ENCODE measurements around the gene SLC9A9. TPM values are rescaled to one million over a fixed set of nuclear protein-coding genes. Genes with fewer than 3 reads are reported as not detected.
"Not testable (repeated sequence)": the region's sequence is repeated elsewhere in the genome, so short reads cannot be mapped to it uniquely, and the experiment has no call there.

The SLC9A9 gene
- total and polyA plus RNA-seq, 4 donors, result 3.3 to 15.0 (median 6.1) TPM

DNA sequence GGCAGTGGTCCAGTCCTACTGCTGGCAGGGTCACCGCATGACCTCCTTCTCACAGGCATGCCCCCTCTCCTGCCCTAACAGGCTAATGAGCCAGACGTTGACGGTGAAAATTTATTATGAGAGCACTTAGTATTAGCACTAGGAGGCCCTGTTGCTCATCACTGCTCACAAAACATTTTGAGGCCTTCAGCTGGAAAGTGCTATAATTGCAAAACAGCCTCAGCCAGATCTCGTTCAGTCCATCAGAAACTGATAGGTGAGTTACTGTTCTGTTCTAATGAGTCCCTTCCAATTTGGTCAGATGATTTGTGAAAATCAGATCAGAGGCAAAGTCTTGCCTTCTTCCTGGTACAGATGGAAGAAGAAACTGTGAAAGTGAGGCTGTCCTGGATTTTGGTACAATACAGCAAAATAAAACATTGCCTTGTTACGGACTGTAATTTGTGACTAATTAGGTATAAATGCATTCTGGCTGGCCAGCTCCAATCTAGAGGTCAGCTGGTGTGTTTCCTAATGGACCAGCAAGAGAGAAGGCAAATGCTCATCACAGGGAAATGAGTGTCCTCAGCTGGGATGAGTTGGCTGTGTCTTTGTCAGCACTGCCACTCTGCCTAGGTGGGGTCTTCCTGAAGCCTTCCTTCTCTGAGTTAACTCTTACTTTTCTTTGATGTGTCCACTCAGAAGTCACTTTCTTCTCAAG lies 411.9 kb downstream of the SLC9A9 start:
- H3K27ac ChIP-seq (ENCODE audit: low read depth in 1 of 2, low read length in 2 of 2), result no peak overlapping the region

DNA sequence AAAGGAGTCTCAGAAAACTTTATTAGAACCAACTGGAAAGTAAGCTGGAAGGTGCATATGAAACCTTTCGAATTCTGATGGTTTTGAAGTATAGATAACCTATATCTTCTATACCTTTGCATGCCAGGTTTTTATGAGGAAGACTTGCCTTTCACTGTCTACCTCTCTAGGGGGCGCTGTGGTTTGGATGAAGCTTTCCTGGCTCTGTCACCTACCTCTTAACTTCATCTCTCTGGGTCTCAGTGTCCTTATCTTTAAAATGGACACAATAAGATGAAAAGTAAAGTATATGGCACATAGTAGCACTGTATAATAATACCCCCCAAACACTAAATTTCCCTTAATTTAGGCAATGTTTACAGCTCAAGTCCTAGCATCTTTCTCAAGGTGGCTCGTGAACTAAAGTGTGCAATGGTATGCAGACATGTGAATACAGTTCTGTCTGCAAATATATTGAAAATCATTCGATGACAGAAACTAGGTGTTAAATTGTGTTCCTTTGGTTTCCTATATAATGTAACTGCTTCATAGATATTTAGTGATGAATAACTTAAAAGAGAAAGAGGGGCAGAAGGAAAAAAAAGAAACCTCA lies 414.4 kb downstream of the SLC9A9 start:
- H3K36me3 ChIP-seq (ENCODE audit: control insufficient read depth in 4 of 4, insufficient read depth in 3 of 4, low read depth in 1 of 4, low read length in 3 of 4), result no peaks in the 10 kb centered on the region
- H3K9me3 ChIP-seq (ENCODE audit: control insufficient read depth in 4 of 4, low read length in 3 of 4), result no peaks in the 10 kb centered on the region
- 68% methylated on average over 4 of the region's 4 CpGs for WGBS
- TF ChIP-seq, protein P1, sequence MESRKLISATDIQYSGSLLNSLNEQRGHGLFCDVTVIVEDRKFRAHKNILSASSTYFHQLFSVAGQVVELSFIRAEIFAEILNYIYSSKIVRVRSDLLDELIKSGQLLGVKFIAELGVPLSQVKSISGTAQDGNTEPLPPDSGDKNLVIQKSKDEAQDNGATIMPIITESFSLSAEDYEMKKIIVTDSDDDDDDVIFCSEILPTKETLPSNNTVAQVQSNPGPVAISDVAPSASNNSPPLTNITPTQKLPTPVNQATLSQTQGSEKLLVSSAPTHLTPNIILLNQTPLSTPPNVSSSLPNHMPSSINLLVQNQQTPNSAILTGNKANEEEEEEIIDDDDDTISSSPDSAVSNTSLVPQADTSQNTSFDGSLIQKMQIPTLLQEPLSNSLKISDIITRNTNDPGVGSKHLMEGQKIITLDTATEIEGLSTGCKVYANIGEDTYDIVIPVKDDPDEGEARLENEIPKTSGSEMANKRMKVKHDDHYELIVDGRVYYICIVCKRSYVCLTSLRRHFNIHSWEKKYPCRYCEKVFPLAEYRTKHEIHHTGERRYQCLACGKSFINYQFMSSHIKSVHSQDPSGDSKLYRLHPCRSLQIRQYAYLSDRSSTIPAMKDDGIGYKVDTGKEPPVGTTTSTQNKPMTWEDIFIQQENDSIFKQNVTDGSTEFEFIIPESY (IDR thresholded peaks at IDR 0.05), result no peak
- TF ChIP-seq HNF4A (conservative IDR thresholded peaks at IDR 0.05) (no peak), RAD21 (IDR thresholded peaks at IDR 0.05) (peak in 1 of 2 donors; percentile 36), FOXA1 (IDR thresholded peaks at IDR 0.05) (no peak)
- TF ChIP-seq, protein P2, sequence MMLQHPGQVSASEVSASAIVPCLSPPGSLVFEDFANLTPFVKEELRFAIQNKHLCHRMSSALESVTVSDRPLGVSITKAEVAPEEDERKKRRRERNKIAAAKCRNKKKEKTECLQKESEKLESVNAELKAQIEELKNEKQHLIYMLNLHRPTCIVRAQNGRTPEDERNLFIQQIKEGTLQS (IDR thresholded peaks at IDR 0.05), result no peak
- no peak overlapping the region for H3K27ac ChIP-seq (ENCODE audit: low read depth in 1 of 2, low read length in 2 of 2)
- no peaks in the 10 kb centered on the region for H3K27me3 ChIP-seq (ENCODE audit: control insufficient read depth in 4 of 4, insufficient read depth in 4 of 4, low read length in 3 of 4)
- H3K4me3 ChIP-seq (ENCODE audit: low read depth in 1 of 3, low read length in 3 of 3), result no peak overlapping the region
- no peak for DNase-seq (ENCODE audit: low spot score)
- H3K4me1 ChIP-seq (ENCODE audit: control insufficient read depth in 4 of 4, insufficient read depth in 4 of 4, low read length in 3 of 4), result no peaks in the 10 kb centered on the region
- no peak overlapping the region for H3K9ac ChIP-seq (ENCODE audit: low read depth in 1 of 2, low read length in 2 of 2)

More for the DNA sequence above, 411.9 kb downstream of the SLC9A9 start:
- Histone ChIP-seq H3K36me3 (ENCODE audit: control insufficient read depth in 4 of 4, insufficient read depth in 3 of 4, low read depth in 1 of 4, low read length in 3 of 4) (no peaks in the 10 kb centered on the region), H3K4me3 (ENCODE audit: low read depth in 1 of 3, low read length in 3 of 3) (no peak overlapping the region), H3K9ac (ENCODE audit: low read depth in 1 of 2, low read length in 2 of 2) (no peak overlapping the region), H3K27me3 (ENCODE audit: control insufficient read depth in 4 of 4, insufficient read depth in 4 of 4, low read length in 3 of 4) (no peaks in the 10 kb centered on the region), H3K4me1 (ENCODE audit: control insufficient read depth in 4 of 4, insufficient read depth in 4 of 4, low read length in 3 of 4) (no peaks in the 10 kb centered on the region), H3K9me3 (ENCODE audit: control insufficient read depth in 4 of 4, low read length in 3 of 4) (no peaks in the 10 kb centered on the region)
- 93% methylated on average over 5 of the region's 5 CpGs for WGBS
- TF ChIP-seq, protein P1 (IDR thresholded peaks at IDR 0.05), result no peak
- TF ChIP-seq RAD21 (IDR thresholded peaks at IDR 0.05) (no peak), HNF4A (conservative IDR thresholded peaks at IDR 0.05) (no peak), EGR1 (IDR thresholded peaks at IDR 0.05; ENCODE audit: low read depth in 2 of 2) (no peak), RXRA (IDR thresholded peaks at IDR 0.05) (no peak), TAF1 (conservative IDR thresholded peaks at IDR 0.05) (no peak), FOXA1 (IDR thresholded peaks at IDR 0.05) (no peak)
- DNase-seq (ENCODE audit: low spot score), result no peak

DNA sequence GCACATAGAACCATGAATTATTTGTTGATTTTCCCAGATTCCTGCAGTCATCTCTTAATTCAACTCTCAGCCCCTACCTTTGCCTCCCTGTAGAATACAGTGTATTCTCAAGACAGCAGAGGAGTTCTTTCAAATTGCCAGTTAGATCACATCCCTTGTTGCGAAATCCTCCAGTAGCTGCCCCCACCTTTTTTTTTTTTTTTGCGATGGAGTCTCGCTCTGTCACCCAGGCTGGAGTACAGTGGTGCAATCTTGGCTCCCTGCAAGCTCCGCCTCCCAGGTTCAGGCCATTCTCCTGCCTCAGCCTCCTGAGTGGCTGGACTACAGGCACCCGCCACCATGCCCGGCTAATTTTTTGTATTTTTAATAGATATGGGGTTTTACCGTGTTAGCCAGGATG lies 417.0 kb downstream of the SLC9A9 start:
- H3K27me3 ChIP-seq (ENCODE audit: control insufficient read depth in 4 of 4, insufficient read depth in 4 of 4, low read length in 3 of 4); DNase-seq (ENCODE audit: low spot score); H3K27ac ChIP-seq (ENCODE audit: low read depth in 1 of 2, low read length in 2 of 2); H3K4me1 ChIP-seq (ENCODE audit: control insufficient read depth in 4 of 4, insufficient read depth in 4 of 4, low read length in 3 of 4); H3K4me3 ChIP-seq (ENCODE audit: low read depth in 1 of 3, low read length in 3 of 3); H3K36me3 ChIP-seq (ENCODE audit: control insufficient read depth in 4 of 4, insufficient read depth in 3 of 4, low read depth in 1 of 4, low read length in 3 of 4); H3K9me3 ChIP-seq (ENCODE audit: control insufficient read depth in 4 of 4, low read length in 3 of 4); H3K9ac ChIP-seq (ENCODE audit: low read depth in 1 of 2, low read length in 2 of 2): not testable (repeated sequence)
- 86% methylated on average over 7 of the region's 7 CpGs for WGBS
